HUES64 (cell line): Measurements from ENCODE around the gene VEZT.
"Not testable (repeated sequence)": the region's sequence is repeated elsewhere in the genome, so short reads cannot be mapped to it uniquely, and the experiment has no call there.

Experiments used
- H3K27ac ChIP-seq: 2 replicates; pipeline ENCODE4 v1.7.0; 2013; ENCODE audit warnings: low read depth, low read length, inconsistent platforms
- H3K27me3 ChIP-seq: 2 replicates; pipeline ENCODE4 v1.6.1; 2013; ENCODE audit warnings: mild to moderate bottlenecking, low read length; ENCODE audit not compliant: insufficient read depth
- H3K36me3 ChIP-seq: 2 replicates; pipeline ENCODE4 v1.6.1; 2013; ENCODE audit warnings: mild to moderate bottlenecking, low read length; ENCODE audit not compliant: insufficient read depth
- H3K4me1 ChIP-seq: 2 replicates; pipeline ENCODE4 v1.6.1; 2013; ENCODE audit warnings: mild to moderate bottlenecking, low read length, moderate library complexity; ENCODE audit not compliant: insufficient read depth
- H3K4me3 ChIP-seq: 2 replicates; pipeline ENCODE4 v1.5.1; 2013; ENCODE audit warnings: mild to moderate bottlenecking, low read length, moderate library complexity
- H3K9ac ChIP-seq: 2 replicates; pipeline ENCODE4 v1.6.1; 2013; ENCODE audit warnings: mild to moderate bottlenecking, low read depth, low read length
- H3K9me3 ChIP-seq: 2 replicates; pipeline ENCODE4 v1.6.1; 2013; ENCODE audit warnings: low read depth, low read length; ENCODE audit not compliant: insufficient read depth
- WGBS: fragments of 150-250, 120-280 bp; methylation state at CpG from one replicate; pipeline ENCODE4 v1.1.7; 2013; ENCODE audit warnings: missing lambda C conversion rate; 5-methylcytosine and 5-hydroxymethylcytosine counted together

Gene VEZT

GRCh38 chr12:95323212-95323611 lies 105.6 kb downstream of the VEZT start:
- no peaks in the 10 kb centered on the region for H3K4me1 ChIP-seq
- no peak overlapping the region for H3K27ac ChIP-seq
- H3K9me3 ChIP-seq: no peaks in the 10 kb centered on the region
- no peaks in the 10 kb centered on the region for H3K36me3 ChIP-seq
- no peak overlapping the region for H3K9ac ChIP-seq
- no peak overlapping the region for H3K4me3 ChIP-seq
- no peaks in the 10 kb centered on the region for H3K27me3 ChIP-seq

- H3K9me3 ChIP-seq, H3K27ac ChIP-seq, H3K27me3 ChIP-seq, H3K9ac ChIP-seq, H3K36me3 ChIP-seq, H3K4me1 ChIP-seq, H3K4me3 ChIP-seq: not testable (repeated sequence)
- 93% methylated on average over 7 of the region's 7 CpGs for WGBS
Observed at GRCh38 chr12:95324246-95324645, 106.6 kb downstream of the VEZT start.

- WGBS: 93% methylated on average over 2 of the region's 4 CpGs
- H3K4me3 ChIP-seq: no peak overlapping the region
- H3K4me1 ChIP-seq: no peaks in the 10 kb centered on the region
Observed at GRCh38 chr12:95325501-95325900, 107.9 kb downstream of the VEZT start.

GRCh38 chr12:95326445-95326844 lies 108.8 kb downstream of the VEZT start:
- no peaks in the 10 kb centered on the region for H3K27me3 ChIP-seq
- H3K4me3 ChIP-seq: no peak overlapping the region
- no peaks in the 10 kb centered on the region for H3K9me3 ChIP-seq
- no peaks in the 10 kb centered on the region for H3K4me1 ChIP-seq
- no peaks in the 10 kb centered on the region for H3K36me3 ChIP-seq
- no peak overlapping the region for H3K27ac ChIP-seq
- 50% methylated on average over 1 of the region's 1 CpG for WGBS
- H3K9ac ChIP-seq: no peak overlapping the region

More at GRCh38 chr12:95325501-95325900, 107.9 kb downstream of the VEZT start:
- no peaks in the 10 kb centered on the region for H3K36me3 ChIP-seq
- H3K9me3 ChIP-seq: no peaks in the 10 kb centered on the region
- no peaks in the 10 kb centered on the region for H3K27me3 ChIP-seq
- H3K27ac ChIP-seq: no peak overlapping the region
- H3K9ac ChIP-seq: no peak overlapping the region

- H3K9ac ChIP-seq: no peak overlapping the region
- H3K4me3 ChIP-seq: no peak overlapping the region
- no peaks in the 10 kb centered on the region for H3K36me3 ChIP-seq
- no peak overlapping the region for H3K27ac ChIP-seq
- H3K4me1 ChIP-seq: no peaks in the 10 kb centered on the region
- WGBS: 93% methylated on average over 5 of the region's 5 CpGs
- no peaks in the 10 kb centered on the region for H3K9me3 ChIP-seq
- no peaks in the 10 kb centered on the region for H3K27me3 ChIP-seq
Observed at GRCh38 chr12:95326855-95327254, 109.2 kb downstream of the VEZT start.

GRCh38 chr12:95328708-95329107 lies 111.1 kb downstream of the VEZT start:
- H3K9ac ChIP-seq: no peak overlapping the region

GRCh38 chr12:95335948-95336347 lies 118.3 kb downstream of the VEZT start:
- Histone ChIP-seq H3K36me3 (no peaks in the 10 kb centered on the region), H3K4me3 (no peak overlapping the region), H3K27me3 (no peaks in the 10 kb centered on the region), H3K9me3 (no peaks in the 10 kb centered on the region), H3K4me1 (peaks cover 7% of the 10 kb centered on the region; the same call in 1 of the 2 replicates), H3K27ac (peak overlapping the region; percentile 72; the same call in 1 of the 2 replicates), H3K9ac (no peak overlapping the region; the same call in 1 of the 2 replicates)
- WGBS: 67% methylated on average over 4 of the region's 4 CpGs

More at GRCh38 chr12:95328708-95329107, 111.1 kb downstream of the VEZT start:
- Histone ChIP-seq H3K9me3 (no peaks in the 10 kb centered on the region), H3K27ac (no peak overlapping the region), H3K4me1 (no peaks in the 10 kb centered on the region), H3K27me3 (no peaks in the 10 kb centered on the region), H3K36me3 (no peaks in the 10 kb centered on the region), H3K4me3 (no peak overlapping the region)

GRCh38 chr12:95336387-95337067 lies 118.9 kb downstream of the VEZT start:
- peaks cover 7% of the 10 kb centered on the region; the same call in 1 of the 2 replicates for H3K4me1 ChIP-seq
- H3K9ac ChIP-seq: no peak overlapping the region; the same call in 1 of the 2 replicates
- no peaks in the 10 kb centered on the region for H3K36me3 ChIP-seq
- H3K4me3 ChIP-seq: no peak overlapping the region
- no peaks in the 10 kb centered on the region for H3K9me3 ChIP-seq
- WGBS: 28% methylated on average over 10 of the region's 10 CpGs
- no peaks in the 10 kb centered on the region for H3K27me3 ChIP-seq
- H3K27ac ChIP-seq: peak overlapping the region; percentile 72; the same call in 1 of the 2 replicates

- no peaks in the 10 kb centered on the region for H3K9me3 ChIP-seq
- no peak overlapping the region for H3K4me3 ChIP-seq
- no peak overlapping the region for H3K9ac ChIP-seq
- WGBS: 91% methylated on average over 5 of the region's 5 CpGs
- H3K27me3 ChIP-seq: no peaks in the 10 kb centered on the region
- H3K4me1 ChIP-seq: peaks cover 7% of the 10 kb centered on the region; the same call in 1 of the 2 replicates
- no peaks in the 10 kb centered on the region for H3K36me3 ChIP-seq
- H3K27ac ChIP-seq: no peak overlapping the region
Observed at GRCh38 chr12:95337146-95337545, 119.5 kb downstream of the VEZT start.

GRCh38 chr12:95339086-95339788 lies 121.6 kb downstream of the VEZT start:
- H3K4me1 ChIP-seq: peaks cover 7% of the 10 kb centered on the region; the same call in 1 of the 2 replicates
- no peaks in the 10 kb centered on the region for H3K9me3 ChIP-seq
- H3K27ac ChIP-seq: no peak overlapping the region
- H3K9ac ChIP-seq: no peak overlapping the region
- no peaks in the 10 kb centered on the region for H3K36me3 ChIP-seq
- H3K27me3 ChIP-seq: no peaks in the 10 kb centered on the region
- no peak overlapping the region for H3K4me3 ChIP-seq
- WGBS: 90% methylated on average over 2 of the region's 2 CpGs

- Histone ChIP-seq H3K27me3 (no peaks in the 10 kb centered on the region), H3K36me3 (no peaks in the 10 kb centered on the region), H3K27ac (no peak overlapping the region), H3K9ac (no peak overlapping the region), H3K4me3 (no peak overlapping the region), H3K9me3 (no peaks in the 10 kb centered on the region), H3K4me1 (no peaks in the 10 kb centered on the region)
- 100% methylated on average over 1 of the region's 1 CpG for WGBS
Observed at GRCh38 chr12:95342008-95342407, 124.4 kb downstream of the VEZT start.
